Esophagus (tissue), 2 donors: ENCODE measurements around the gene REST. TPM values are rescaled to one million over a fixed set of nuclear protein-coding genes. Genes with fewer than 3 reads are reported as not detected.

Experiments used
- H3K27ac ChIP-seq, 2 donors: one replicate each; pipeline ENCODE4 v1.5.1; 2013; ENCODE audit warnings: low read depth in 2 of 2, mild to moderate bottlenecking in 2 of 2, inconsistent platforms in 1 of 2, low read length in 1 of 2, moderate library complexity in 1 of 2
- H3K27me3 ChIP-seq, 2 donors: one replicate each; pipeline ENCODE4 v1.6.1; 2013; ENCODE audit warnings: low read length in 2 of 2, control low read depth in 1 of 2, mild to moderate bottlenecking in 1 of 2; ENCODE audit not compliant: insufficient read depth in 2 of 2, control insufficient read depth in 1 of 2
- H3K36me3 ChIP-seq, 2 donors: one replicate each; pipeline ENCODE4 v1.6.1; 2013; ENCODE audit warnings: low read length in 1 of 2; ENCODE audit not compliant: control insufficient read depth in 2 of 2, insufficient read depth in 2 of 2
- H3K4me1 ChIP-seq, 2 donors: one replicate each; pipeline ENCODE4 v1.6.1; 2013; ENCODE audit warnings: low read length in 1 of 2; ENCODE audit not compliant: control insufficient read depth in 2 of 2, insufficient read depth in 2 of 2
- H3K4me3 ChIP-seq, 2 donors: one replicate each; pipeline ENCODE4 v1.5.1; 2013; ENCODE audit warnings: low read length in 2 of 2, mild to moderate bottlenecking in 2 of 2, low read depth in 1 of 2, moderate library complexity in 1 of 2
- H3K9me3 ChIP-seq, 2 donors: one replicate each; pipeline ENCODE4 v1.6.1; 2013; ENCODE audit warnings: mild to moderate bottlenecking in 2 of 2, low read depth in 1 of 2, low read length in 1 of 2, moderate library complexity in 1 of 2; ENCODE audit not compliant: control insufficient read depth in 2 of 2, insufficient read depth in 1 of 2
- WGBS, 2 donors: extraction: QIAGEN DNeasy Blood & Tissue Kit; methylation state at CpG; one replicate each; pipeline ENCODE4 v1.1.7; 2013; 5-methylcytosine and 5-hydroxymethylcytosine counted together
- polyA plus RNA-seq, 2 donors: library from polyadenylated mRNA; stranded (reverse); fragments of 200-250 nt; gene quantifications; one replicate each; pipeline ENCODE4 v1.2.3, GENCODE V29; 2013
- donor health status: healthy with polysubstance abuse.
- donor health status: Bipolar disorder and iron deficiency.

The REST gene
- polyA plus RNA-seq, 2 donors = 4.2 to 4.9 TPM

GRCh38 chr4:56971383-56971782 lies 63.7 kb downstream of the REST start:
- Histone ChIP-seq H3K27me3 (no peaks in the 10 kb centered on the region), H3K4me3 (no peak overlapping the region), H3K9me3 (peaks cover 0 to 2% of the 10 kb centered on the region in 2 donors), H3K36me3 (peaks cover 12 to 14% of the 10 kb centered on the region in 2 donors), H3K27ac (no peak overlapping the region), H3K4me1 (peaks cover 3 to 10% of the 10 kb centered on the region in 2 donors)
- 79 to 87% methylated on average over 2 of the region's 2 CpGs for WGBS, 2 donors

GRCh38 chr4:56972389-56972788 lies 64.7 kb downstream of the REST start:
- WGBS, 2 donors = 90% methylated on average over 2 of the region's 2 CpGs
- H3K4me3 ChIP-seq = no peak overlapping the region
- H3K27ac ChIP-seq = no peak overlapping the region
- peaks cover 0 to 2% of the 10 kb centered on the region in 2 donors for H3K9me3 ChIP-seq
- peaks cover 3 to 10% of the 10 kb centered on the region in 2 donors for H3K4me1 ChIP-seq
- H3K36me3 ChIP-seq = peaks cover 10 to 12% of the 10 kb centered on the region in 2 donors
- H3K27me3 ChIP-seq = no peaks in the 10 kb centered on the region

GRCh38 chr4:56972809-56973208 lies 65.1 kb downstream of the REST start:
- peaks cover 3 to 10% of the 10 kb centered on the region in 2 donors for H3K4me1 ChIP-seq

GRCh38 chr4:56973336-56973735 lies 65.6 kb downstream of the REST start:
- Histone ChIP-seq H3K27ac (no peak overlapping the region), H3K9me3 (peaks cover 0 to 2% of the 10 kb centered on the region in 2 donors), H3K4me3 (no peak overlapping the region), H3K36me3 (peaks cover 10 to 12% of the 10 kb centered on the region in 2 donors), H3K27me3 (no peaks in the 10 kb centered on the region), H3K4me1 (peaks cover 3 to 10% of the 10 kb centered on the region in 2 donors)
- WGBS, 2 donors = 94 to 99% methylated on average over 3 of the region's 3 CpGs

More at GRCh38 chr4:56972809-56973208, 65.1 kb downstream of the REST start:
- H3K27me3 ChIP-seq = no peaks in the 10 kb centered on the region
- no peak overlapping the region for H3K27ac ChIP-seq
- peaks cover 10 to 12% of the 10 kb centered on the region in 2 donors for H3K36me3 ChIP-seq
- H3K9me3 ChIP-seq = peaks cover 0 to 2% of the 10 kb centered on the region in 2 donors
- no peak overlapping the region for H3K4me3 ChIP-seq

GRCh38 chr4:56976283-56976836 lies 68.7 kb downstream of the REST start:
- Histone ChIP-seq H3K4me3 (peak overlapping the region; percentile 84 to 96), H3K9me3 (peaks cover 0 to 2% of the 10 kb centered on the region in 2 donors), H3K27ac (peak overlapping the region; percentile 79 to 93), H3K27me3 (no peaks in the 10 kb centered on the region), H3K36me3 (peaks cover 10 to 11% of the 10 kb centered on the region in 2 donors), H3K4me1 (peaks cover 3 to 10% of the 10 kb centered on the region in 2 donors)
- 2% methylated on average over 33 to 35 of the region's 35 CpGs for WGBS, 2 donors

GRCh38 chr4:56976837-56977320 lies 69.2 kb downstream of the REST start:
- H3K4me1 ChIP-seq = peaks cover 3 to 10% of the 10 kb centered on the region in 2 donors
- 0% methylated on average over 42 to 46 of the region's 46 CpGs for WGBS, 2 donors

GRCh38 chr4:56977321-56978012 lies 69.8 kb downstream of the REST start, which contains the start of gene NOA1:
Gene NOA1, minus strand, starts transcription at chr4:56977606. Its CDS starts 21 bp downstream, at chr4:56977585.
- peak within 1 kb of the TSS; percentile 84 to 93 for H3K27ac ChIP-seq
- 0% methylated on average over 51 of the region's 51 CpGs for WGBS, 2 donors
- H3K27me3 ChIP-seq = no peaks in the 10 kb centered on the region
- peaks cover 0 to 2% of the 10 kb centered on the region in 2 donors for H3K9me3 ChIP-seq
- peak within 1 kb of the TSS; percentile 84 to 96 for H3K4me3 ChIP-seq
- peaks cover 5 to 7% of the 10 kb centered on the region in 2 donors for H3K36me3 ChIP-seq
- peaks cover 3 to 10% of the 10 kb centered on the region in 2 donors for H3K4me1 ChIP-seq

More at GRCh38 chr4:56976837-56977320, 69.2 kb downstream of the REST start:
- H3K27ac ChIP-seq = peak overlapping the region; percentile 79 to 93
- H3K9me3 ChIP-seq = peaks cover 0 to 2% of the 10 kb centered on the region in 2 donors
- H3K27me3 ChIP-seq = no peaks in the 10 kb centered on the region
- H3K36me3 ChIP-seq = peaks cover 10 to 11% of the 10 kb centered on the region in 2 donors
- peak overlapping the region; percentile 84 to 96 for H3K4me3 ChIP-seq

GRCh38 chr4:56978750-56979303 lies 71.1 kb downstream of the REST start, which contains the start of gene POLR2B:
Gene POLR2B, plus strand, starts transcription at chr4:56978896. Its CDS starts 90 bp downstream, at chr4:56978986.
- H3K9me3 ChIP-seq = peaks cover 0 to 2% of the 10 kb centered on the region in 2 donors

GRCh38 chr4:56979421-56980072 lies 71.8 kb downstream of the REST start:
- H3K36me3 ChIP-seq = no peaks in the 10 kb centered on the region
- no peaks in the 10 kb centered on the region for H3K27me3 ChIP-seq
- H3K9me3 ChIP-seq = no peaks in the 10 kb centered on the region
- H3K4me3 ChIP-seq = peak overlapping the region; percentile 95 to 96
- WGBS, 2 donors = 8 to 9% methylated on average over 21 of the region's 21 CpGs
- H3K4me1 ChIP-seq = peaks cover 3 to 10% of the 10 kb centered on the region in 2 donors
- H3K27ac ChIP-seq = peak overlapping the region; percentile 95 to 97

More at GRCh38 chr4:56978750-56979303, 71.1 kb downstream of the REST start, which contains the start of gene POLR2B:
- H3K27ac ChIP-seq = peak within 1 kb of the TSS; percentile 95 to 97
- H3K4me3 ChIP-seq = peak within 1 kb of the TSS; percentile 95 to 96
- H3K4me1 ChIP-seq = peaks cover 3 to 10% of the 10 kb centered on the region in 2 donors
- no peaks in the 10 kb centered on the region for H3K27me3 ChIP-seq
- no peaks in the 10 kb centered on the region for H3K36me3 ChIP-seq
- WGBS, 2 donors = 0% methylated on average over 37 of the region's 37 CpGs
